SU-DHL-6 (cell line): ENCODE data around the gene OR2AP1.
"Not testable (repeated sequence)": the region's sequence is repeated elsewhere in the genome, so short reads cannot be mapped to it uniquely, and the experiment has no call there.

Experiments
- H2AFZ ChIP-seq: fragments of 200-600 bp; sonication (generic); 2 replicates; pipeline ENCODE4 v1.6.1; 2014; ENCODE audit warnings: low read depth, mild to moderate bottlenecking, moderate library complexity, mixed read lengths, antibody characterized with exemption, low read length; ENCODE audit not compliant: severe bottlenecking
- H3F3A ChIP-seq: fragments of 200-600 bp; shearing (Covaris generic); 2 replicates; pipeline ENCODE4 v1.6.0; 2016; ENCODE audit warnings: antibody characterized with exemption, mild to moderate bottlenecking; ENCODE audit not compliant: insufficient read depth
- H3K27ac ChIP-seq: fragments of 200-600 bp; sonication (generic); 2 replicates; pipeline ENCODE4 v1.5.1; 2016; ENCODE audit warnings: low read depth, mild to moderate bottlenecking, low read length, moderate library complexity, mixed read lengths
- H3K27me3 ChIP-seq: fragments of 200-600 bp; sonication (generic), shearing (Covaris generic); 2 replicates; pipeline ENCODE4 v1.6.0; 2014; ENCODE audit warnings: mild to moderate bottlenecking, low read length
- H3K36me3 ChIP-seq: fragments of 200-600 bp; sonication (generic); 2 replicates; pipeline ENCODE4 v1.6.1; 2014; ENCODE audit warnings: mild to moderate bottlenecking, low read length, mixed read lengths
- H3K4me2 ChIP-seq: fragments of 300-600, 200-600 bp; shearing (Covaris generic), sonication (generic); 2 replicates; pipeline ENCODE4 v1.6.0; 2014; ENCODE audit warnings: low read length, low read depth, mild to moderate bottlenecking; ENCODE audit not compliant: poor library complexity, severe bottlenecking
- H3K4me3 ChIP-seq: fragments of 200-600 bp; sonication (generic); 2 replicates; pipeline ENCODE4 v1.5.1; 2014; ENCODE audit warnings: antibody characterized with exemption, low read length, mild to moderate bottlenecking, mixed read lengths; ENCODE audit not compliant: insufficient read depth, poor library complexity, severe bottlenecking
- H3K79me2 ChIP-seq: fragments of 200-600 bp; sonication (generic); 2 replicates; pipeline ENCODE4 v1.6.1; 2014; ENCODE audit warnings: mild to moderate bottlenecking, low read length, moderate library complexity; ENCODE audit not compliant: insufficient read depth
- H3K9ac ChIP-seq: fragments of 200-600 bp; sonication (generic); 2 replicates; pipeline ENCODE4 v1.7.0; 2014; ENCODE audit warnings: mild to moderate bottlenecking, low read length
- H3K9me2 ChIP-seq: fragments of 200-600 bp; sonication (generic); replicated peaks from 2 replicates; pipeline ENCODE4 v1.6.1; 2014; ENCODE audit warnings: low read length; ENCODE audit not compliant: insufficient read depth
- H3K9me3 ChIP-seq: fragments of 200-600 bp; sonication (generic); 2 replicates; pipeline ENCODE4 v1.6.1; 2014; ENCODE audit warnings: low read length, mixed read lengths; ENCODE audit not compliant: insufficient read depth
- H4K20me1 ChIP-seq: fragments of 200-600 bp; sonication (generic); 2 replicates; pipeline ENCODE4 v1.6.1; 2014; ENCODE audit warnings: low read depth, mild to moderate bottlenecking, antibody characterized with exemption, low read length, moderate library complexity, mixed read lengths
- EZH2phosphoT487 ChIP-seq: fragments of 200-600 bp; sonication (generic), shearing (Covaris generic); conservative IDR thresholded peaks from 2 replicates; pipeline ENCODE4 v1.6.1; 2018; ENCODE audit warnings: mild to moderate bottlenecking, antibody characterized with exemption, low read length, moderate library complexity, mixed read lengths
- TF ChIP-seq, protein P1 (sequence below): fragments of 200-600 bp; sonication (generic); IDR thresholded peaks from one replicate; pipeline ENCODE4 v1.5.1; 2017; ENCODE audit warnings: antibody characterized with exemption, mild to moderate bottlenecking, low read length, moderate library complexity; ENCODE audit not compliant: insufficient read depth, poor library complexity, severe bottlenecking

The OR2AP1 gene

DNA sequence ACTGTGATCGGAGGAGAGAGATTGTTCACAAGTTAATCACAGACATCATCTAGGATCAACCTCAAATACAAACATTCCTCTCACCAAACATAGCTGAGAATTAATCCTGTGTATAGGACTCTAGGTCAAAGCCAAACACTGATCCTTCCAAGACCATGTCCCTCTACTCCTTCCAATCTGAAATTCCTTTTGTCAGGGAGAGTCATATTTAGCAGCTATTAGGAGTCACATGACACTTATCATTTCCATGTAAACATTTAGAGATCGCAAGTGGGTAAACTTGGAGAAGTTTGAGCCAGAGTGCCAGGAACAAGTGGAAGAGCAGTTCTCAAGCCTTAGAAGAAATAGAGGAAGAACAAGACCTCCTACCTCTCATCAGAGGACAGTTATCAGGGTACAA lies 13.5 kb downstream of the OR2AP1 start:
- Histone ChIP-seq H3K9me2 (no peaks in the 10 kb centered on the region), H3K9me3 (no peaks in the 10 kb centered on the region), H3F3A (no peaks in the 10 kb centered on the region), H4K20me1 (no peaks in the 10 kb centered on the region), H3K27ac (no peak overlapping the region), H3K4me2 (no peak overlapping the region), H3K9ac (no peak overlapping the region), H2AFZ (no peak overlapping the region), H3K79me2 (no peaks in the 10 kb centered on the region), H3K4me3 (no peak overlapping the region), H3K27me3 (no peaks in the 10 kb centered on the region), H3K36me3 (no peaks in the 10 kb centered on the region)
- TF ChIP-seq, protein P1, sequence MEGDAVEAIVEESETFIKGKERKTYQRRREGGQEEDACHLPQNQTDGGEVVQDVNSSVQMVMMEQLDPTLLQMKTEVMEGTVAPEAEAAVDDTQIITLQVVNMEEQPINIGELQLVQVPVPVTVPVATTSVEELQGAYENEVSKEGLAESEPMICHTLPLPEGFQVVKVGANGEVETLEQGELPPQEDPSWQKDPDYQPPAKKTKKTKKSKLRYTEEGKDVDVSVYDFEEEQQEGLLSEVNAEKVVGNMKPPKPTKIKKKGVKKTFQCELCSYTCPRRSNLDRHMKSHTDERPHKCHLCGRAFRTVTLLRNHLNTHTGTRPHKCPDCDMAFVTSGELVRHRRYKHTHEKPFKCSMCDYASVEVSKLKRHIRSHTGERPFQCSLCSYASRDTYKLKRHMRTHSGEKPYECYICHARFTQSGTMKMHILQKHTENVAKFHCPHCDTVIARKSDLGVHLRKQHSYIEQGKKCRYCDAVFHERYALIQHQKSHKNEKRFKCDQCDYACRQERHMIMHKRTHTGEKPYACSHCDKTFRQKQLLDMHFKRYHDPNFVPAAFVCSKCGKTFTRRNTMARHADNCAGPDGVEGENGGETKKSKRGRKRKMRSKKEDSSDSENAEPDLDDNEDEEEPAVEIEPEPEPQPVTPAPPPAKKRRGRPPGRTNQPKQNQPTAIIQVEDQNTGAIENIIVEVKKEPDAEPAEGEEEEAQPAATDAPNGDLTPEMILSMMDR, result no peak

DNA sequence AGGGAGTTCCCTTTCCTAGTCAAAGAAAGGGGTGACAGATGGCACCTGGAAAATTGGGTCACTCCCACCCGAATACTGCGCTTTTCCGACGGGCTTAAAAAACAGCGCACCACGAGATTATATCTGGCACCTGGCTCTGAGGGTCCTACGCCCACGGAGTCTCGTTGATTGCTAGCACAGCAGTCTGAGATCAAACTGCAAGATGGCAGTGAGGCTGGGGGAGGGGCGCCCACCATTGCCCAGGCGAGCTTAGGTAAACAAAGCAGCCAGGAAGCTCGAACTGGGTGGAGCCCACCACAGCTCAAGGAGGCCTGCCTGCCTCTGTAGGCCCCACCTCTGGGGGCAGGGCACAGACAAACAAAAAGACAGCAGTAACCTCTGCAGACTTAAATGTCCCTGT lies 17.9 kb downstream of the OR2AP1 start:
- not testable (repeated sequence) for H3K36me3 ChIP-seq, H3K79me2 ChIP-seq, H3K27ac ChIP-seq, H3K9me2 ChIP-seq, H2AFZ ChIP-seq, H4K20me1 ChIP-seq, H3K4me2 ChIP-seq, H3K9me3 ChIP-seq, H3F3A ChIP-seq, H3K4me3 ChIP-seq, H3K27me3 ChIP-seq, H3K9ac ChIP-seq

DNA sequence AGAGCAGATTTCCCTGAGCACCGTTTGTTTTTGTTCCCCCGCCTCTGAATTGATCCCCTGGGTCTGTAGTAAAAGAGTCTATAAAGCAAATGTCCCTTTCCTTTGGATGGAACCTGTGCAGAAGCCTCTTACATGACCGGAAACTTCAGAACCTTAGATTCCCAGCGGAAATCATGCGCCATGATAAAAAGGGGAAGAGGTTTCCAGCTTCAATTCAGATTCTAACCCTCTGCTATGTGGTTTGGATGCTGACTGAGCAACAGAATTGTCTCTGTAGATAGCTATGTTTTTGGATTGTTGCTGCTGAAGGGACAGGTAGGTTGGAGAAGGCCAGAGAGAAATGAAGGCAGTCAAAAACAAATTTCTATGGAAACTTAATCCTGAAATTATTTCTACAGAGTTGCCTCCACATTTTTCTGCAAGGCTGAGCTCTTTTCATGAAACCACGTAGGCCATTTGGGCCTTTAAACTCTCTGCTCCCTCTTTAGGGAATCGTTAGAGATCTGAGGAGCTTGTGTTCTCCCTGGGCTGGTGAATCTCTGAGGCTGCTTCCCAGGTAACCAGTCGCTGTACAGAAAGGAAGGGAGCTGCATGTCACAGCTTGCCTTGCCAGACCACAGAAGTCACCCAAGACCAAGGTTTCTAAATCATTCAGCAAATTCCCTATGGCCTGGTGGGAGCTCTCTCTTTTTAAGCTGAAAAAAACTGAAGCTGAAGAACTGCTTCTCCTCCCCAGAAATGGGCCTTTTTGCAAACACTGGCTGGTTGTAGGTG lies 35.7 kb downstream of the OR2AP1 start:
- Histone ChIP-seq H2AFZ (no peak overlapping the region), H3K4me2 (no peak overlapping the region)

DNA sequence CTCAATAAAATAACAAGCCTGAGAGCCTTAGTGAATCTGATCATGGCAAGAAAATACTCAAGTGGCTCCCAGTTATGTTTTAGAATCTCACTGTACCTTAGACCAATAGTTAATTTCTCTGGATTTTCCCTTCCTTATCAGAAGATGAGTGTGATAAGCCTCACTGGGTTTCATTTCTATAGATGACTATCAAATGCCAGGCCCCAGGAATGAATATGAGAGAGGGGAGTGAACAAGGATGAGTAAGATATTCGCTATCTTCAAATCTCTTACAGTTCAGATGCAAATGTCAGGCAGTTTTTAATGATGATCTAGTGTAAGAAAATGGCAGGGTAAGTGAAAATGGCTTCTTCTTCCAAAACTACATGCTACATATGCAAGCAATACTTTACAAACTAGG lies 38.3 kb downstream of the OR2AP1 start:
- H3K9ac ChIP-seq, result no peak overlapping the region
- no peaks in the 10 kb centered on the region for H3K9me3 ChIP-seq
- H3K4me2 ChIP-seq, result no peak overlapping the region
- no peak for TF ChIP-seq EZH2phosphoT487
- TF ChIP-seq, protein P1, result no peak
- H3K36me3 ChIP-seq, result no peaks in the 10 kb centered on the region
- H3F3A ChIP-seq, result no peaks in the 10 kb centered on the region
- no peaks in the 10 kb centered on the region for H3K79me2 ChIP-seq
- no peak overlapping the region for H3K4me3 ChIP-seq
- no peaks in the 10 kb centered on the region for H3K27me3 ChIP-seq
- H4K20me1 ChIP-seq, result no peaks in the 10 kb centered on the region
- H2AFZ ChIP-seq, result no peak overlapping the region
- H3K9me2 ChIP-seq, result no peaks in the 10 kb centered on the region
- H3K27ac ChIP-seq, result no peak overlapping the region

More for the DNA sequence above, 35.7 kb downstream of the OR2AP1 start:
- no peaks in the 10 kb centered on the region for H3K9me2 ChIP-seq
- TF ChIP-seq EZH2phosphoT487, result no peak
- TF ChIP-seq, protein P1, result no peak
- H3K27me3 ChIP-seq, result no peaks in the 10 kb centered on the region
- no peaks in the 10 kb centered on the region for H3F3A ChIP-seq
- no peak overlapping the region for H3K9ac ChIP-seq
- no peaks in the 10 kb centered on the region for H3K79me2 ChIP-seq
- H3K4me3 ChIP-seq, result no peak overlapping the region
- no peaks in the 10 kb centered on the region for H3K36me3 ChIP-seq
- no peaks in the 10 kb centered on the region for H4K20me1 ChIP-seq
- H3K27ac ChIP-seq, result no peak overlapping the region
- no peaks in the 10 kb centered on the region for H3K9me3 ChIP-seq
